ENCODE measurements around the gene VMAC. TPM values are rescaled to one million over a fixed set of nuclear protein-coding genes. Genes with fewer than 3 reads are reported as not detected.
"Not testable (repeated sequence)": the region's sequence is repeated elsewhere in the genome, so short reads cannot be mapped to it uniquely, and the experiment has no call there.

Gene VMAC, protein sequence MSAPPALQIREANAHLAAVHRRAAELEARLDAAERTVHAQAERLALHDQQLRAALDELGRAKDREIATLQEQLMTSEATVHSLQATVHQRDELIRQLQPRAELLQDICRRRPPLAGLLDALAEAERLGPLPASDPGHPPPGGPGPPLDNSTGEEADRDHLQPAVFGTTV
- 10 to 100 TPM; 10.2 to 15.2 (median 10.8) TPM for total RNA-seq

DNA sequence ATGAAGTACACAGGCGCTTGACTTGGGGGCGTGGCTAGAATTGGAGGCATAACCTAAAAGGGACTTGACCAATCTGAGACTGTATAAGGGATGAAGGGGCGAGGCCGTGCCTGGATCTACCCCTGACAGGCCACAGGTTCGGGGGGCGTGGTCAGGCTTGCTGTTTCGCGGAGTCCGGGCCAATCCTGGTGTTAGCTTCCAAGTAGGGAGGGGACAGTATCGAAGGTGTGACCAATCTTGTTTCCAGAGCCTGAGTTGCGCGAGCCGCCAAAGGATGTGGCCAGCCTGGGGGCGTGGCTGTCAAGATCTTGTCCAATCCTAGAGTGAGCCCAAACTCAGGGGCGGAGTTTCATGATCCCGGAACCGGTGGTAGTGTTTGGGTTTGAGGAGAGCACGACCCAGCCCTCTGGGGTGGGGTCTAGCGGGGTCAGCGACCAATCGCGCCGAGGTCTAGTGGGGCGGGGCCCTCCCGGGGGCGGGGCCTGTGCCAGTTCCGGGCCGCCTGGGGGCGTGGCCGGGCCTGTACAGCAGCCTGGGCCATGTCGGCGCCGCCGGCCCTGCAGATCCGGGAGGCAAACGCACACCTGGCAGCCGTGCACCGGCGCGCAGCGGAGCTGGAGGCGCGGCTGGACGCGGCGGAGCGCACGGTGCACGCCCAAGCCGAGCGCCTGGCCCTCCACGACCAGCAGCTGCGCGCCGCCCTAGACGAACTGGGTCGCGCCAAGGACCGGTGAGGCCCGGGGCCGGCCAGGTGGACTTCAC, at the start of gene VMAC:
Gene VMAC, plus strand, starts transcription at position 521 of the 762 bp plus-strand sequence. Its CDS starts 19 bp downstream, at position 540.
- TF ChIP-seq POLR2A (IDR thresholded peaks at IDR 0.05) = no peak
- TF ChIP-seq, protein P1, sequence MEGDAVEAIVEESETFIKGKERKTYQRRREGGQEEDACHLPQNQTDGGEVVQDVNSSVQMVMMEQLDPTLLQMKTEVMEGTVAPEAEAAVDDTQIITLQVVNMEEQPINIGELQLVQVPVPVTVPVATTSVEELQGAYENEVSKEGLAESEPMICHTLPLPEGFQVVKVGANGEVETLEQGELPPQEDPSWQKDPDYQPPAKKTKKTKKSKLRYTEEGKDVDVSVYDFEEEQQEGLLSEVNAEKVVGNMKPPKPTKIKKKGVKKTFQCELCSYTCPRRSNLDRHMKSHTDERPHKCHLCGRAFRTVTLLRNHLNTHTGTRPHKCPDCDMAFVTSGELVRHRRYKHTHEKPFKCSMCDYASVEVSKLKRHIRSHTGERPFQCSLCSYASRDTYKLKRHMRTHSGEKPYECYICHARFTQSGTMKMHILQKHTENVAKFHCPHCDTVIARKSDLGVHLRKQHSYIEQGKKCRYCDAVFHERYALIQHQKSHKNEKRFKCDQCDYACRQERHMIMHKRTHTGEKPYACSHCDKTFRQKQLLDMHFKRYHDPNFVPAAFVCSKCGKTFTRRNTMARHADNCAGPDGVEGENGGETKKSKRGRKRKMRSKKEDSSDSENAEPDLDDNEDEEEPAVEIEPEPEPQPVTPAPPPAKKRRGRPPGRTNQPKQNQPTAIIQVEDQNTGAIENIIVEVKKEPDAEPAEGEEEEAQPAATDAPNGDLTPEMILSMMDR (IDR thresholded peaks at IDR 0.05) = no peak
- 0% methylated on average over 40 to 42 of the region's 61 CpGs for WGBS, 2 donors
- H3K4me3 ChIP-seq (ENCODE audit: low read depth, poor library complexity, severe bottlenecking) = peak within 1 kb of the TSS; percentile 94
- intact Hi-C loops (cut with DNase I; ENCODE audit: low total_unique reads) = no loop called here
- DNase-seq (ENCODE audit: low spot score in 2 of 2) = peak; percentile 100

DNA sequence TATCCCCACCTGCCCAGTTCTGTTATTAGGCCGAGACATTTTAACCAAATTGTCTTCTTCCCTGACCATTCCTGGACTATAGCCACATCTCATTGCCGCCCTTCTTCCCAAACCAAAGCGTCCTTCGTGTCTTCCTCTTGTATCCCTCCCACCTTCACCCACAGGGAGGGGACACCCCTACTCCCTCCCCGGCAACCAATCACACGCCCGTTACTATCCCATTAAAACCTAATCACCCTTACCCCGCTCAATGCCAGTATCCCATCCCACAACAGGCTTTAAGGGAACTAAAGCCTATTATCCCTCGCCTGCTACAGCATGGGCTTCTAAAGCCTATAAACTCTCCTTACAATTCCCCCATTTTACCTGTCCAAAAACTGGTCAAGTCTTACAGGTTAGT, 49.5 kb upstream of the VMAC start:
- 78 to 82% methylated on average over 9 of the region's 9 CpGs for WGBS, 2 donors
- DNase-seq (ENCODE audit: low spot score in 2 of 2); intact Hi-C loops (cut with DNase I; ENCODE audit: low total_unique reads); H3K4me3 ChIP-seq (ENCODE audit: low read depth, poor library complexity, severe bottlenecking): not testable (repeated sequence)

DNA sequence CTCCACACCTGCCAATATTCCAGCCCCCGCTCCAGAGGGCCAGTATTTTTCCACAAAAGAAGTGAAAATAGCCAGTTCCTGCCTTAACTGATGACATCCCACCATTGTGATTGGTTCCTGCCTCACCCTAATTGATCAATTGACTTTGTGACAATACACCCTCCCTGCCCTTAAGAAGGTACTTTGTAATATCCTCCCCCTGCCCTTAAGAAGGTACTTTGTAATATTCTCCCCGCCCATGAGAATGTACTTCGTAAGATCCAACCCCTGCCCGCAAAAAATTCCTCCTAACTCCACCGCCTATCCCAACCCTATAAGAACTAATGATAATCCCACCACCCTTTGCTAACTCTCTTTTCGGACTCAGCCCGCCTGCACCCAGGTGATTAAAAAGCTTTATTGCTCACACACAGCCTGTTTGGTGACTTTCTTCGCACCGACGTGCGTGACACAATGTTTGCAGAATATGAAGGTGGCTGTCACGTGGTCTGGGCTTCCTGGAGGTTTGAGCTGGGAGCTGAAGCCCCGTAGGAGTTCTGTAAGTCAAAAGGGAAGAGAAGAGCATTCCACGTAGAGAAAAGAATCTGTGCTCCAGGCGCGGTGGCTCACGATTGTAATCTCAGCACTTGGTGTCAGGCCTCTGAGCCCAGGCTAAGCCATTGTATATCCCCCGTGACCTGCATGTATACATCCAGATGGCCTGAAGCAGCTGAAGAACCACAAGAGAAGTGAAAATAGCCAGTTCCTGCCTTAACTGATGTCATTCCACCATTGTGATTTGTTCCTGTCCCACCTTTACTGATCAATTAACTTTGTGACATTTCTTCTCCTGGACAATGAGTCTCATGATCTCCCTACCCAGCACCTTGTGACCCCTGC, 47.2 kb upstream of the VMAC start:
- 80 to 91% methylated on average over 18 of the region's 18 CpGs for WGBS, 2 donors
- TF ChIP-seq, protein P1 (IDR thresholded peaks at IDR 0.05) = no peak
- no peak for TF ChIP-seq POLR2A (IDR thresholded peaks at IDR 0.05)
- no peak overlapping the region for H3K4me3 ChIP-seq (ENCODE audit: low read depth, poor library complexity, severe bottlenecking)
- DNase-seq (ENCODE audit: low spot score in 2 of 2) = no peak
- intact Hi-C loops (cut with DNase I; ENCODE audit: low total_unique reads) = no loop called here

DNA sequence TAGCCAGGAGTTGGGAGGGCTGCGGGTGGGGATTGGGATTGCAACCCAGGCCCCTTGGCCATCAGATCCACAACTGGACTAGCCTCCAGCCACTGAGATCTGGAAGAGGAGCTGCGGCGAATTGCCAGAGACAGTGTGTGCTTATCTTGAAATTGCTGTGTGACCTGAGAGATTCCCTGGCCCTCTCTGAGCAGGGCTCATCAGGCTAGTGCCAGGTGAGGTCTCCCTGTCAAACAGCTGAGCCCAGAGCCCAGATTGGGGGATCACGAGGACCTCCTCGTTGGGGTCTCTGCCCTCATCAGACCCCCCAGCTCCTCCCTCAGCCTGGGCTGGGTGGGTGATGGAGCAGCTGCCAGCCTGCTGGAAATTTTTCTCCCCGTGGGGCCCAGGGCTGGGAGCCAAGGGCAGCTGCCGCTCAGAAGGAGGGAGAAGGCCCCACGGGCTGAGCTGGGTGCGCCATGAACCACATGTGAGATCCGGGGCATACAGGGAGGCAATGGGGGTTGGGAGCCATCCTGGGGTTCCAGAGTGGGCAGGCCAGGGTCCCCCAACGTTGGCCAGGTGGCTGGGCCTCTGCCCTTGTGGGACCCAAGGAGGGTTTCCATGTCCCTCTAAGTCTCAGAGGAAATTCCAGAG, 41.5 kb upstream of the VMAC start:
- DNase-seq (ENCODE audit: low spot score in 2 of 2) = no peak
- 65 to 66% methylated on average over 10 to 11 of the region's 11 CpGs for WGBS, 2 donors
- intact Hi-C loops (cut with DNase I; ENCODE audit: low total_unique reads) = no loop called here
- H3K4me3 ChIP-seq (ENCODE audit: low read depth, poor library complexity, severe bottlenecking) = no peak overlapping the region
- TF ChIP-seq POLR2A (IDR thresholded peaks at IDR 0.05) = no peak
- TF ChIP-seq, protein P1 (IDR thresholded peaks at IDR 0.05) = no peak

DNA sequence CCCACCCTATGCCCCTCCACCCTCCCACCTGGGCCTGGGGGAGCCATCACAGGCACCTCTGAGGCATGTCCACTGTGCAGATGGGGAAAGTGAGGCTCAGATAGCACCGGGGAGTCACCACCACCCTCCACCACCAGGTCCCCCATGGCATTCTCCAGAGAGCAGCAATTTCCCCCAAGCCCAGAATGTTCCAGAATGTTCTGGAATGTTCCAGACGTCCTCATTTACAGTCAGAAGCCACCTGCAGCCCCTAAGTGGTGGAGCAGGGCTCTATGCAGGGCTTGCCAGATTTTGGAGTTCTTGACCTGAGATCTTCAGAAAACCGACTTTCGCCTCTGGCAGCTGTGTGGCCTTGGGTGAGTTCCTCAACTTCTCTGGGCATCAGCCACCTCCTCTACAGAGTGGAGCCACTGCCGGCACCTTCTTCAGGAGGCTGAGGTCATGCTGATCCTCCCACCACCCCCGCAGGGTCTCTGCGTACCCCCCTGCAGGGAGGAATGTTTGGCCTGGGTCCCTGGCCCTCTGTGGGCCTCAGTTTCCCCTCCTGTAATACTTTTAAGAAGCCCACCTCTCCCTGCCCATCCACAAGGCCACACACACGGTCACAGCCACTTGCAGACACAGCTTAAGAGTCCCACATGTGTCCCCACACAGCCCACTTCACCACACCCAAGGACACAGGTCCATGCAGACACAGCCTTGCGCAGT, 40.5 kb upstream of the VMAC start:
- no peak for DNase-seq (ENCODE audit: low spot score in 2 of 2)
- H3K4me3 ChIP-seq (ENCODE audit: low read depth, poor library complexity, severe bottlenecking) = no peak overlapping the region
- no peak for TF ChIP-seq POLR2A (IDR thresholded peaks at IDR 0.05)
- TF ChIP-seq, protein P1 (IDR thresholded peaks at IDR 0.05) = no peak
- 81 to 88% methylated on average over 9 of the region's 9 CpGs for WGBS, 2 donors
- intact Hi-C loops (cut with DNase I; ENCODE audit: low total_unique reads) = no loop called here

All from lower leg skin (tissue), 4 donors.